Ammon's horn (tissue), 1 donor: ENCODE data around the gene S100A16.
"Not testable (repeated sequence)": the region's sequence is repeated elsewhere in the genome, so short reads cannot be mapped to it uniquely, and the experiment has no call there.

Experiments
- DNase-seq: peaks from one replicate; pipeline ENCODE4 v3.0.0-alpha.2; 2016; ENCODE audit warnings: low spot score

S100A16 gene

GRCh38 chr1:153615406-153615805 lies 2.5 kb upstream of the S100A16 start:
- no peak for DNase-seq

- DNase-seq, result no peak
These were observed 2.0 kb upstream of the S100A16 start for GRCh38 chr1:153614906-153615305.

GRCh38 chr1:153614189-153614900 lies 1.4 kb upstream of the S100A16 start:
- DNase-seq, result no peak

- DNase-seq, result no peak
These were observed 469 bp upstream of the S100A16 start for GRCh38 chr1:153613406-153613805.

GRCh38 chr1:153612111-153612754 lies 704 bp downstream of the S100A16 start:
- no peak for DNase-seq

GRCh38 chr1:153611356-153611755 lies 1.6 kb downstream of the S100A16 start:
- DNase-seq, result no peak

GRCh38 chr1:153610811-153611301 lies 2.1 kb downstream of the S100A16 start:
- DNase-seq, result no peak

- DNase-seq, result no peak
These were observed 2.6 kb downstream of the S100A16 start for GRCh38 chr1:153610334-153610733.

- DNase-seq, result no peak
These were observed 3.4 kb downstream of the S100A16 start for GRCh38 chr1:153609585-153609907.

- peak; percentile 82 for DNase-seq
These were observed 4.0 kb downstream of the S100A16 start for GRCh38 chr1:153608742-153609584.

GRCh38 chr1:153608089-153608682 lies 4.8 kb downstream of the S100A16 start:
- no peak for DNase-seq

- no peak for DNase-seq
These were observed 5.6 kb downstream of the S100A16 start for GRCh38 chr1:153607381-153607780.

- DNase-seq, result no peak
These were observed 6.7 kb downstream of the S100A16 start for GRCh38 chr1:153606194-153606593.

- no peak for DNase-seq
These were observed 10.2 kb downstream of the S100A16 start for GRCh38 chr1:153602749-153603148.

GRCh38 chr1:153599847-153600246 lies 13.1 kb downstream of the S100A16 start:
- DNase-seq, result no peak

GRCh38 chr1:153598309-153599172 lies 14.4 kb downstream of the S100A16 start:
- DNase-seq, result peak; percentile 37

GRCh38 chr1:153597206-153597605 lies 15.7 kb downstream of the S100A16 start:
- DNase-seq, result no peak

GRCh38 chr1:153592748-153593147 lies 20.2 kb downstream of the S100A16 start:
- DNase-seq, result peak; percentile 45

- DNase-seq, result no peak
These were observed 24.5 kb downstream of the S100A16 start for GRCh38 chr1:153588482-153588881.

GRCh38 chr1:153588033-153588432 lies 24.9 kb downstream of the S100A16 start:
- not testable (repeated sequence) for DNase-seq

- DNase-seq, result no peak
These were observed 25.6 kb downstream of the S100A16 start for GRCh38 chr1:153587314-153587713.
